Ovary (tissue), 9 donors: ENCODE results near the gene ZNF790. TPM values are rescaled to one million over a fixed set of nuclear protein-coding genes. Genes with fewer than 3 reads are reported as not detected.

Experiments
- DNase-seq, 5 donors: peaks; one replicate each; pipeline ENCODE4 v3.0.0-alpha.2; 2019 to 2020
- H3K27ac ChIP-seq, 2 donors: fragments of 200-600 bp; one replicate each; pipeline versions ENCODE4 v1.5.1 to v1.8.0; 2019 to 2022
- H3K27me3 ChIP-seq: fragments of 200-600 bp; one replicate; pipeline ENCODE4 v1.8.0; 2022
- H3K36me3 ChIP-seq: fragments of 200-600 bp; sonication (generic); one replicate; pipeline ENCODE4 v1.5.1; 2019
- H3K4me1 ChIP-seq: one replicate; pipeline ENCODE4 v1.8.1; 2013; ENCODE audit warnings: mild to moderate bottlenecking, moderate library complexity; ENCODE audit not compliant: insufficient read depth
- H3K4me3 ChIP-seq: fragments of 200-600 bp; sonication (generic); one replicate; pipeline ENCODE4 v1.5.1; 2017
- H3K9me3 ChIP-seq, 2 donors: fragments of 200-600 bp in 1 of 2; sonication (generic) in 1 of 2; one replicate each; pipeline versions ENCODE4 v1.5.1 to v1.8.1; 2013 to 2019; ENCODE audit warnings: mild to moderate bottlenecking in 1 of 2, moderate library complexity in 1 of 2
- CTCF ChIP-seq, 3 donors: fragments of 450-650 bp in 2 of 3; fragments of 200-600 bp in 1 of 3; IDR thresholded peaks; one replicate each; pipeline versions ENCODE4 v1.5.1 to v1.8.0; 2016 to 2022; ENCODE audit warnings: antibody characterized with exemption in 3 of 3, mild to moderate bottlenecking in 1 of 3
- EP300 ChIP-seq: sonication (generic); formaldehyde crosslinking; IDR thresholded peaks from one replicate; pipeline ENCODE4 v1.6.1; 2017; ENCODE audit warnings: antibody characterized with exemption
- POLR2A ChIP-seq: fragments of 450-650 bp; IDR thresholded peaks from one replicate; pipeline ENCODE4 v1.6.1; 2017; ENCODE audit warnings: antibody characterized with exemption, mild to moderate bottlenecking, moderate library complexity
- WGBS, 3 donors: extraction: QIAGEN DNeasy Blood & Tissue Kit in 1 of 3; methylation state at CpG; one replicate each; pipeline versions ENCODE4 v1.1.5 to v1.1.7; 2013 to 2017; 5-methylcytosine and 5-hydroxymethylcytosine counted together
- intact Hi-C, 4 donors: fragments of 100-400 bp; cut with DNase I; formaldehyde crosslinking; loops; one replicate each; pipeline versions ENCODE4 v1.11.0 to v1.15.1; 2022 to 2023
- polyA plus RNA-seq, 2 donors: library from polyadenylated mRNA; stranded (reverse); fragments of 200-250 nt in 1 of 2; fragments of 350-450 nt in 1 of 2; fragmentation: Illumina TruSeq in 1 of 2; extraction: RNeasy Lipid Tissue Mini Kit (QIAGEN cat#74804) in 1 of 2; gene quantifications; one replicate each; pipeline ENCODE4 v1.2.3, GENCODE V29; 2013 to 2014
- total RNA-seq, 7 donors: library from RNA; depleted of rRNA in 2 of 7; stranded (reverse); fragments of >200 nt in 2 of 7; fragmentation: NEBNext Ultra II Directional in 3 of 7; extraction: Animal tissue kit (Norgen Biotek cat#: 25700) in 3 of 7; gene quantifications; one replicate each; pipeline versions ENCODE4 v1.1.0 to v1.2.4, GENCODE V29; 2016 to 2023
- donor health status: DM: no; HTN: no; CAD: no; lungs with moderate emphysema.
- donor health status: DM: no; HTN: no; CAD: no.
- donor health status: Bipolar disorder and iron deficiency.
- donor health status: DM: yes; HTN: yes; CAD: no.
- donor health status: DM: no; HTN: no; CAD: no.
- donor health status: DM: yes; HTN: yes; CAD: no.

Gene ZNF790
- total and polyA plus RNA-seq, 9 donors = 3.5 to 11.8 (median 8.1) TPM

- peak overlapping the region; percentile 39 to 69 for H3K27ac ChIP-seq
- WGBS, 3 donors = 18 to 22% (median 18%) methylated on average over 8 of the region's 8 CpGs
- TF ChIP-seq POLR2A (no peak), CTCF (IDR thresholded peaks at IDR 0.05) (no peak), EP300 (no peak)
- DNase-seq = no peak
- no peaks in the 10 kb centered on the region for H3K27me3 ChIP-seq
- peak overlapping the region; percentile 57 for H3K4me3 ChIP-seq
- H3K4me1 ChIP-seq = peaks cover 2% of the 10 kb centered on the region
- peaks cover 3 to 10% of the 10 kb centered on the region in 2 donors for H3K9me3 ChIP-seq
- H3K36me3 ChIP-seq = no peaks in the 10 kb centered on the region
- intact Hi-C loops = no loop called here
These were observed 846 bp downstream of the ZNF790 start for GRCh38 chr19:36837176-36837905.

GRCh38 chr19:36833430-36833829, 4.8 kb downstream of the ZNF790 start:
- H3K9me3 ChIP-seq = peaks cover 16 to 34% of the 10 kb centered on the region in 2 donors

GRCh38 chr19:36821758-36822157, 16.4 kb downstream of the ZNF790 start:
- no peak overlapping the region for H3K4me3 ChIP-seq
- H3K36me3 ChIP-seq = peaks cover 5% of the 10 kb centered on the region

More at GRCh38 chr19:36833430-36833829, 4.8 kb downstream of the ZNF790 start:
- Histone ChIP-seq H3K27me3 (no peaks in the 10 kb centered on the region), H3K4me1 (no peaks in the 10 kb centered on the region), H3K4me3 (no peak overlapping the region), H3K36me3 (no peaks in the 10 kb centered on the region), H3K27ac (no peak overlapping the region)
- no peak for DNase-seq
- TF ChIP-seq POLR2A = no peak
- TF ChIP-seq CTCF (IDR thresholded peaks at IDR 0.05) = no peak
- no peak for TF ChIP-seq EP300
- intact Hi-C loops = no loop called here
- 98% methylated on average over 2 of the region's 2 CpGs for WGBS, 3 donors

GRCh38 chr19:36819130-36819630, 19.0 kb downstream of the ZNF790 start:
- 96 to 98% (median 97%) methylated on average over 7 of the region's 7 CpGs for whole genome bisulfite sequencing, 3 donors
- H3K4me3 ChIP-seq = no peak overlapping the region
- intact Hi-C loops = no loop called here
- H3K27ac ChIP-seq = no peak overlapping the region
- no peak for DNase-seq
- TF ChIP-seq POLR2A (no peak), CTCF (IDR thresholded peaks at IDR 0.05) (no peak), EP300 (no peak)
- H3K27me3 ChIP-seq = no peaks in the 10 kb centered on the region
- H3K9me3 ChIP-seq = peaks cover 13 to 67% of the 10 kb centered on the region in 2 donors
- peaks cover 5% of the 10 kb centered on the region for H3K36me3 ChIP-seq
- no peaks in the 10 kb centered on the region for H3K4me1 ChIP-seq

More at GRCh38 chr19:36821758-36822157, 16.4 kb downstream of the ZNF790 start:
- Histone ChIP-seq H3K27ac (no peak overlapping the region), H3K9me3 (peaks cover 18 to 78% of the 10 kb centered on the region in 2 donors), H3K27me3 (no peaks in the 10 kb centered on the region), H3K4me1 (no peaks in the 10 kb centered on the region)
- TF ChIP-seq POLR2A (no peak), CTCF (IDR thresholded peaks at IDR 0.05) (no peak), EP300 (no peak)
- intact Hi-C loops = no loop called here
- 93 to 97% (median 95%) methylated on average over 5 of the region's 5 CpGs for WGBS, 3 donors
- DNase-seq = no peak
